ENCODE results near the gene LY86. TPM values are rescaled to one million over a fixed set of nuclear protein-coding genes. Genes with fewer than 3 reads are reported as not detected.
"Not testable (repeated sequence)": the region's sequence is repeated elsewhere in the genome, so short reads cannot be mapped to it uniquely, and the experiment has no call there.

Gene LY86
- total RNA-seq, 1 experiment from 2014 or later, result not detected

DNA sequence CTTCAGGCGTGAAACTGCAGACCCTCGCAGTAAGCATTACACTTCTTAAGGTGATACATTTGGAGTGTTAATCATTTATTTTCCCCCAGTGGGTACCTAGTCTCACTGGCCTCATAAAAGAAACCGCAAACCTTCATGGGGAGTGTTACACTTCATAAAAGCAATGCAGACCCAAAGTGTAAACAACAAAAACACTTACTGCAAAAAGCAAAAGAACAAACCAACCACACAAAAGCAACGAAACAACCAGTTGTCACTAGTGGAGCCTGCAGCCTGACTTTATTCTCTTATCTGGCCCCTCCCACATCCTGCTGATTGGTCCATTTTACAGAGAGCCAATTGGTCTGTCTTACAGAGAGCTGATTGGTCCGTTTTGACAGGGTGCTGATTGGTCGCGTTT, 23.8 kb downstream of the LY86 start:
- H2AFZ ChIP-seq (ENCODE audit: low read length), result no peak overlapping the region
- H2BK120ac ChIP-seq (ENCODE audit: low read depth, low read length, poor library complexity, severe bottlenecking), result no peak overlapping the region
- H3K4me1 ChIP-seq (ENCODE audit: insufficient read depth, low read length), result no peaks in the 10 kb centered on the region
- DNase-seq, result no peak
- H2BK12ac ChIP-seq (ENCODE audit: insufficient read length, low read depth, low read length), result no peak overlapping the region
- no peak overlapping the region for H3T11ph ChIP-seq (ENCODE audit: low read length)
- H4K20me1 ChIP-seq (ENCODE audit: control insufficient read depth, insufficient read depth, insufficient read length), result no peaks in the 10 kb centered on the region
- no peaks in the 10 kb centered on the region for H3K27me3 ChIP-seq (ENCODE audit: insufficient read depth, low read length)
- H3K4me3 Mint-ChIP-seq, result no peak overlapping the region
- H3K27ac Mint-ChIP-seq, result no peak overlapping the region
- H3K23me2 ChIP-seq (ENCODE audit: insufficient read length, low read depth, low read length, poor library complexity, severe bottlenecking), result no peaks in the 10 kb centered on the region
- H3K4me1 Mint-ChIP-seq, result peaks cover 4 to 7% of the 10 kb centered on the region in 2 experiments; a peak in 3 of 4 replicates
- H4K5ac ChIP-seq (ENCODE audit: insufficient read length, low read depth, low read length), result no peak overlapping the region
- H4K8ac ChIP-seq (replicated peaks; ENCODE audit: insufficient read length, low read depth, low read length), result no peak overlapping the region
- no peak overlapping the region for H2BK15ac ChIP-seq (ENCODE audit: low read depth, low read length)
- peaks cover 2% of the 10 kb centered on the region for H3K27me3 Mint-ChIP-seq (ENCODE audit: low read depth)
- H3K79me1 ChIP-seq (ENCODE audit: insufficient read depth, low read depth, low read length, poor library complexity, severe bottlenecking), result no peaks in the 10 kb centered on the region
- H3K36me3 Mint-ChIP-seq (ENCODE audit: insufficient read depth in 1 of 3, low read depth in 3 of 3), result no peaks in the 10 kb centered on the region
- no peak overlapping the region for H3K4me2 ChIP-seq (ENCODE audit: insufficient read depth, insufficient read length, low read length)
- H4K91ac ChIP-seq (ENCODE audit: insufficient read length, low read depth, low read length), result no peak overlapping the region
- WGBS (ENCODE audit: extremely low coverage, insufficient read length, low lambda C conversion rate), result no CpG with 5 or more reads among the region's 7 CpGs
- H2BK20ac ChIP-seq (ENCODE audit: low read depth, low read length, poor library complexity, severe bottlenecking), result no peak overlapping the region
- no peak overlapping the region for H2AK5ac ChIP-seq (ENCODE audit: insufficient read length, low read length)
- no peak overlapping the region for H3K18ac ChIP-seq (ENCODE audit: insufficient read length, low read depth, low read length)
- no peak overlapping the region for H3K4ac ChIP-seq (ENCODE audit: low read depth, low read length)
- H2BK5ac ChIP-seq (ENCODE audit: insufficient read length, low read length), result no peak overlapping the region
- no peak overlapping the region for H3K23ac ChIP-seq (ENCODE audit: insufficient read length, low read depth, low read length)
- no peak overlapping the region for H3K56ac ChIP-seq (ENCODE audit: insufficient read length, low read depth, low read length)
- no peak overlapping the region for H3K27ac ChIP-seq (ENCODE audit: insufficient read length, low read depth, low read length)
- no peak overlapping the region for H3K9ac ChIP-seq (ENCODE audit: extremely low read depth, insufficient read length, low read length)
- no peak overlapping the region for H3K14ac ChIP-seq (ENCODE audit: insufficient read depth, low read length)
- TF ChIP-seq, protein P1, sequence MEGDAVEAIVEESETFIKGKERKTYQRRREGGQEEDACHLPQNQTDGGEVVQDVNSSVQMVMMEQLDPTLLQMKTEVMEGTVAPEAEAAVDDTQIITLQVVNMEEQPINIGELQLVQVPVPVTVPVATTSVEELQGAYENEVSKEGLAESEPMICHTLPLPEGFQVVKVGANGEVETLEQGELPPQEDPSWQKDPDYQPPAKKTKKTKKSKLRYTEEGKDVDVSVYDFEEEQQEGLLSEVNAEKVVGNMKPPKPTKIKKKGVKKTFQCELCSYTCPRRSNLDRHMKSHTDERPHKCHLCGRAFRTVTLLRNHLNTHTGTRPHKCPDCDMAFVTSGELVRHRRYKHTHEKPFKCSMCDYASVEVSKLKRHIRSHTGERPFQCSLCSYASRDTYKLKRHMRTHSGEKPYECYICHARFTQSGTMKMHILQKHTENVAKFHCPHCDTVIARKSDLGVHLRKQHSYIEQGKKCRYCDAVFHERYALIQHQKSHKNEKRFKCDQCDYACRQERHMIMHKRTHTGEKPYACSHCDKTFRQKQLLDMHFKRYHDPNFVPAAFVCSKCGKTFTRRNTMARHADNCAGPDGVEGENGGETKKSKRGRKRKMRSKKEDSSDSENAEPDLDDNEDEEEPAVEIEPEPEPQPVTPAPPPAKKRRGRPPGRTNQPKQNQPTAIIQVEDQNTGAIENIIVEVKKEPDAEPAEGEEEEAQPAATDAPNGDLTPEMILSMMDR (conservative IDR thresholded peaks at IDR 0.05), result no peak
- H3K9me3 Mint-ChIP-seq, result no peaks in the 10 kb centered on the region; a peak in 1 of 5 replicates
- H3K9me3 ChIP-seq (ENCODE audit: control insufficient read depth, low read depth, low read length), result no peaks in the 10 kb centered on the region
- no peaks in the 10 kb centered on the region for H3K79me2 ChIP-seq (ENCODE audit: insufficient read depth, low read length)

DNA sequence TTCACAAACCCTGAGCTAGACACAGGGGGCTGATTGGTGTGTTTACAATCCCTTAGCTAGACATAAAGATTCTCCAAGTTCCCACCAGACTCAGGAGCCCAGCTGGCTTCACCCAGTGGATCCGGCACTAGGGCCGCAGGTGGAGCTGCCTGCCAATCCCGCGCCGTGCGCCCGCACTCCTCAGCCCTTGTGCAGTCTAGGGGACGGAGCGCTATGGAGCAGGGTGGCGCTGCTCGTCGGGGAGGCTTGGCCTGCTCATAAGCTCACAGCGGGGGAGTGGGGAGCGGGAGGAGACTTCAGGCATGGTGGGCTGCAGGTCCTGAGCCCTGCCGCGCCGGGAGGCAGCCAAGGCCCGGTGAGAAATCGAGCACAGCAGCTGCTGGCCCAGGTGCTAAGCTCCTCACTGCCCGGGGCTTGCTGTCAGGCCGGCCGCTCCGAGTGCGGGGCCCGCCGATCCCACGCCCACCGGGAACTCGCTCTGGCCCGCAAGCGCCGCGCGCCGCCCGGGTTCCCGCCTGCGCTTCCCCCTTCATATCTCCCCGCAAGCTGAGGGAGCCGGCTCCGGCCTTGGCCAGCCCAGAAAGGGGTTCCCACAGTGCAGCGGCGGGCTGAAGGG, 24.7 kb downstream of the LY86 start:
- H3K79me1 ChIP-seq (ENCODE audit: insufficient read depth, low read depth, low read length, poor library complexity, severe bottlenecking); H3K4me3 Mint-ChIP-seq; H2BK20ac ChIP-seq (ENCODE audit: low read depth, low read length, poor library complexity, severe bottlenecking); H3K4ac ChIP-seq (ENCODE audit: low read depth, low read length); H3K27me3 Mint-ChIP-seq (ENCODE audit: low read depth); H3K27ac Mint-ChIP-seq; H3K79me2 ChIP-seq (ENCODE audit: insufficient read depth, low read length); H3T11ph ChIP-seq (ENCODE audit: low read length); H3K23ac ChIP-seq (ENCODE audit: insufficient read length, low read depth, low read length); H3K36me3 Mint-ChIP-seq (ENCODE audit: insufficient read depth in 1 of 3, low read depth in 3 of 3); H3K4me1 ChIP-seq (ENCODE audit: insufficient read depth, low read length); H3K18ac ChIP-seq (ENCODE audit: insufficient read length, low read depth, low read length); H2BK15ac ChIP-seq (ENCODE audit: low read depth, low read length); H4K20me1 ChIP-seq (ENCODE audit: control insufficient read depth, insufficient read depth, insufficient read length); H2AK5ac ChIP-seq (ENCODE audit: insufficient read length, low read length); H3K4me1 Mint-ChIP-seq; H2BK5ac ChIP-seq (ENCODE audit: insufficient read length, low read length); H3K9me3 Mint-ChIP-seq; H3K4me2 ChIP-seq (ENCODE audit: insufficient read depth, insufficient read length, low read length); H3K23me2 ChIP-seq (ENCODE audit: insufficient read length, low read depth, low read length, poor library complexity, severe bottlenecking); H2BK120ac ChIP-seq (ENCODE audit: low read depth, low read length, poor library complexity, severe bottlenecking); H3K27ac ChIP-seq (ENCODE audit: insufficient read length, low read depth, low read length); H4K91ac ChIP-seq (ENCODE audit: insufficient read length, low read depth, low read length); H2BK12ac ChIP-seq (ENCODE audit: insufficient read length, low read depth, low read length); H3K14ac ChIP-seq (ENCODE audit: insufficient read depth, low read length); H4K5ac ChIP-seq (ENCODE audit: insufficient read length, low read depth, low read length); H3K9me3 ChIP-seq (ENCODE audit: control insufficient read depth, low read depth, low read length); H3K27me3 ChIP-seq (ENCODE audit: insufficient read depth, low read length); H3K56ac ChIP-seq (ENCODE audit: insufficient read length, low read depth, low read length); H4K8ac ChIP-seq (replicated peaks; ENCODE audit: insufficient read length, low read depth, low read length); DNase-seq; H3K9ac ChIP-seq (ENCODE audit: extremely low read depth, insufficient read length, low read length); H2AFZ ChIP-seq (ENCODE audit: low read length): not testable (repeated sequence)
- no CpG with 5 or more reads among the region's 43 CpGs for WGBS (ENCODE audit: extremely low coverage, insufficient read length, low lambda C conversion rate)

Measured in H9 (cell line).